Measurements from ENCODE around the gene ABCA1. TPM values are rescaled to one million over a fixed set of nuclear protein-coding genes. Genes with fewer than 3 reads are reported as not detected.

The ABCA1 gene
- total RNA-seq, 2 experiments from 2014 or later = 8.0 to 14.0 TPM

GRCh38 chr9:104868303-104868686 is 59.7 kb downstream of the ABCA1 start:
- Histone ChIP-seq H4K20me1 (ENCODE audit: insufficient read depth, low read length) (no peaks in the 10 kb centered on the region), H3K4me3 (ENCODE audit: low read depth, low read length, poor library complexity, severe bottlenecking) (peak overlapping the region; percentile 7), H3K79me2 (ENCODE audit: insufficient read depth, low read depth, low read length) (no peaks in the 10 kb centered on the region), H3K9me3 (ENCODE audit: low read length) (no peaks in the 10 kb centered on the region), H3K4me2 (ENCODE audit: low read length) (peak overlapping the region; percentile 55), H3K9me2 (ENCODE audit: insufficient read depth, low read length) (no peaks in the 10 kb centered on the region), H2AFZ (ENCODE audit: low read length) (no peak overlapping the region), H3K4me1 (ENCODE audit: insufficient read depth, low read length, poor library complexity, severe bottlenecking) (peaks cover 40% of the 10 kb centered on the region), H3K27ac (ENCODE audit: low read depth, low read length, poor library complexity, severe bottlenecking) (peak overlapping the region; percentile 63), H3K36me3 (ENCODE audit: insufficient read depth, low read length) (peaks cover 42% of the 10 kb centered on the region)
- intact Hi-C loops (cut with micrococcal nuclease; ENCODE audit: unreplicated experiment) = no loop called here
- CTCF ChIA-PET (ENCODE audit: unreplicated experiment) = interaction anchor here (0.6 to 1.2 kb wide), 3 partner anchors 26 to 55 kb away, joined by 3 to 7 read pairs (median 3); no protein-coding TSS in a partner anchor
- TF ChIP-seq EZH2phosphoT487 (IDR thresholded peaks at IDR 0.05; ENCODE audit: borderline replicate concordance, low read depth, low read length) (no peak), CTCF (conservative IDR thresholded peaks at IDR 0.05; ENCODE audit: low read length) (no peak)
- POLR2A ChIA-PET = interaction anchor here (0.7 to 3.8 kb wide), 8 partner anchors 8 to 379 kb away, joined by 3 to 22 read pairs (median 3); no protein-coding TSS in a partner anchor
- DNase-seq (ENCODE audit: low spot score) = no peak
- BruUV-seq (replicated peaks) = no TSS peak

DNA sequence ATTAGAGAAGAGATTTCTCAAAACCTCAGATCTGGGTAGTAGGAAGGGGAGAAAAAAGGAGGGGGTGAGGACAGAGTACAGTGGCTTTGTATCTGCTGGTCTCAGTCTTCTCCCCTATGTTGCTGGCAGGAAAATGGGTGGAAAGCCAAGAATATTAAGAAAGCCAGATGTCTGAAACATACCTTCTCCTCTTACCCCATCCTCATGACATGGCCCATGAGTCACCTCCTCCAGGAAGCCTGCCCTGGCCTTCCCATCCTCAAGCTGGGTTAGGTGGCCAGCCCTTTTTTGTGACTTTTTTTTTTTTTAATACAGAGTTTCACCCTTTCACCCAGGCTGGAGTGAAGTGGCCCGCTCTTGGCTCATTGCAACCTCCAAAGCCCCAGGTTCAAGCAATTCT is 61.8 kb downstream of the ABCA1 start:
- Histone ChIP-seq H3K9me2 (ENCODE audit: insufficient read depth, low read length) (no peaks in the 10 kb centered on the region), H3K27ac (ENCODE audit: low read depth, low read length, poor library complexity, severe bottlenecking) (no peak overlapping the region), H3K36me3 (ENCODE audit: insufficient read depth, low read length) (peaks cover 37% of the 10 kb centered on the region), H3K79me2 (ENCODE audit: insufficient read depth, low read depth, low read length) (no peaks in the 10 kb centered on the region), H3K9me3 (ENCODE audit: low read length) (no peaks in the 10 kb centered on the region), H2AFZ (ENCODE audit: low read length) (no peak overlapping the region), H3K4me3 (ENCODE audit: low read depth, low read length, poor library complexity, severe bottlenecking) (no peak overlapping the region), H3K4me1 (ENCODE audit: insufficient read depth, low read length, poor library complexity, severe bottlenecking) (peaks cover 50% of the 10 kb centered on the region), H4K20me1 (ENCODE audit: insufficient read depth, low read length) (no peaks in the 10 kb centered on the region), H3K4me2 (ENCODE audit: low read length) (no peak overlapping the region)
- BruUV-seq (replicated peaks) = no TSS peak
- intact Hi-C loops (cut with micrococcal nuclease; ENCODE audit: unreplicated experiment) = no loop called here
- POLR2A ChIA-PET = interaction anchor here (3.8 kb wide), 1 partner anchor 57 kb away, joined by 22 read pairs; no protein-coding TSS in a partner anchor
- DNase-seq (ENCODE audit: low spot score) = no peak
- TF ChIP-seq CTCF (conservative IDR thresholded peaks at IDR 0.05; ENCODE audit: low read length) (no peak), EZH2phosphoT487 (IDR thresholded peaks at IDR 0.05; ENCODE audit: borderline replicate concordance, low read depth, low read length) (no peak)
- CTCF ChIA-PET (ENCODE audit: unreplicated experiment) = no interaction called here

GRCh38 chr9:104864675-104865104 is 63.3 kb downstream of the ABCA1 start:
- H3K4me3 ChIP-seq (ENCODE audit: low read depth, low read length, poor library complexity, severe bottlenecking) = no peak overlapping the region
- intact Hi-C loops (cut with micrococcal nuclease; ENCODE audit: unreplicated experiment) = loop anchor here (5.0 kb wide), 1 partner anchor 82 kb away; no protein-coding TSS in a partner anchor
- H3K4me2 ChIP-seq (ENCODE audit: low read length) = no peak overlapping the region
- no peak overlapping the region for H2AFZ ChIP-seq (ENCODE audit: low read length)
- H3K9me2 ChIP-seq (ENCODE audit: insufficient read depth, low read length) = no peaks in the 10 kb centered on the region
- no peak overlapping the region for H3K27ac ChIP-seq (ENCODE audit: low read depth, low read length, poor library complexity, severe bottlenecking)
- no TSS peak for BruUV-seq (replicated peaks)
- H4K20me1 ChIP-seq (ENCODE audit: insufficient read depth, low read length) = no peaks in the 10 kb centered on the region
- DNase-seq (ENCODE audit: low spot score) = no peak
- H3K36me3 ChIP-seq (ENCODE audit: insufficient read depth, low read length) = peaks cover 38% of the 10 kb centered on the region
- ChIA-PET POLR2A (interaction anchor here (0.6 to 5.9 kb wide), 3 partner anchors 58 to 103 kb away, joined by 3 to 36 read pairs (median 24); partner anchors contain the start of gene ABCA1), CTCF (ENCODE audit: unreplicated experiment) (interaction anchor here (1.9 to 2.1 kb wide), 2 partner anchors 59 to 62 kb away, joined by 11 to 18 read pairs; partner anchors contain the start of gene ABCA1)
- no peaks in the 10 kb centered on the region for H3K9me3 ChIP-seq (ENCODE audit: low read length)
- peaks cover 43% of the 10 kb centered on the region for H3K4me1 ChIP-seq (ENCODE audit: insufficient read depth, low read length, poor library complexity, severe bottlenecking)
- TF ChIP-seq EZH2phosphoT487 (IDR thresholded peaks at IDR 0.05; ENCODE audit: borderline replicate concordance, low read depth, low read length) (no peak), CTCF (conservative IDR thresholded peaks at IDR 0.05; ENCODE audit: low read length) (no peak)
- no peaks in the 10 kb centered on the region for H3K79me2 ChIP-seq (ENCODE audit: insufficient read depth, low read depth, low read length)
